H1 (cell line): Measurements from ENCODE around the gene ORMDL1. TPM values are rescaled to one million over a fixed set of nuclear protein-coding genes. Genes with fewer than 3 reads are reported as not detected.

Experiments used
- CTCF ChIA-PET: fragments of 300-600 bp; sonication (Branson Sonifier 250); formaldehyde crosslinking; loops from one replicate; lab custom pipeline; 2021; ENCODE audit not compliant: partially characterized antibody; lab: Charles Lee
- POLR2A ChIA-PET: fragments of 300-600 bp; sonication (Branson Sonifier 250); formaldehyde crosslinking; loops from one replicate; lab custom pipeline; 2021; ENCODE audit warnings: inconsistent platforms; ENCODE audit not compliant: partially characterized antibody; lab: Charles Lee
- DNase-seq, 2 experiments: peaks; one replicate each; pipeline versions ENCODE4 v3.0.0 to v3.0.0-alpha.2; 2010 to 2022; ENCODE audit warnings: low spot score in 2 of 2, low read depth in 1 of 2, mixed read lengths in 1 of 2
- FAIRE-seq: peaks from 2 replicates; lab custom pipeline; 2011; peaks lifted over from hg19 to GRCh38; lab: Jason Lieb, UNC
- H2AFZ ChIP-seq: 2 replicates; pipeline ENCODE4 v1.8.1; 2012; ENCODE audit warnings: low read length, inconsistent platforms
- H2AK5ac ChIP-seq: 2 replicates; pipeline ENCODE4 v1.6.1; 2013; ENCODE audit warnings: low read depth, low read length
- H2BK120ac ChIP-seq: replicated peaks from 2 replicates; pipeline ENCODE3; 2013; ENCODE audit warnings: low read depth, low read length, inconsistent platforms
- H2BK12ac ChIP-seq: 2 replicates; pipeline ENCODE4 v1.6.1; 2013; ENCODE audit warnings: low read depth, low read length
- H2BK15ac ChIP-seq: 2 replicates; pipeline ENCODE4 v1.6.1; 2013; ENCODE audit warnings: low read length
- H2BK20ac ChIP-seq: 2 replicates; pipeline ENCODE4 v1.6.1; 2013; ENCODE audit warnings: low read length
- H2BK5ac ChIP-seq: 2 replicates; pipeline ENCODE4 v1.6.1; 2013; ENCODE audit warnings: low read depth, low read length
- H3K14ac ChIP-seq: 2 replicates; pipeline ENCODE4 v1.6.1; 2013; ENCODE audit warnings: inconsistent platforms; ENCODE audit not compliant: insufficient read length
- H3K18ac ChIP-seq: 2 replicates; pipeline ENCODE4 v1.6.1; 2013; ENCODE audit warnings: low read length; ENCODE audit errors: extremely low read depth
- H3K23ac ChIP-seq: 2 replicates; pipeline ENCODE4 v1.6.1; 2013; ENCODE audit warnings: inconsistent platforms; ENCODE audit not compliant: insufficient read length
- H3K23me2 ChIP-seq: 2 replicates; pipeline ENCODE4 v1.6.1; 2013; ENCODE audit warnings: low read depth, low read length
- H3K27ac ChIP-seq: 2 replicates; pipeline ENCODE4 v1.6.1; 2011; ENCODE audit warnings: low read depth, low read length, inconsistent platforms
- H3K27me3 ChIP-seq, 4 experiments: replicated peaks in 1 of 4; 1 replicate in 1 of 4; 2 replicates in 3 of 4; pipeline versions ENCODE4 v1.6.1 to v1.8.1; 2011 to 2013; ENCODE audit warnings: low read length in 3 of 4, mild to moderate bottlenecking in 3 of 4, inconsistent platforms in 2 of 4, mixed read lengths in 2 of 4, moderate library complexity in 1 of 4; ENCODE audit not compliant: control insufficient read depth in 3 of 4, insufficient read depth in 3 of 4; ENCODE audit errors: extremely low read depth in 1 of 4
- H3K36me3 ChIP-seq, 4 experiments: 2 replicates each; pipeline versions ENCODE4 v1.6.1 to v1.8.1; 2011 to 2013; ENCODE audit warnings: mild to moderate bottlenecking in 4 of 4, low read length in 3 of 4, moderate library complexity in 2 of 4, control low read depth in 1 of 4, inconsistent platforms in 1 of 4; ENCODE audit not compliant: insufficient read depth in 4 of 4, control insufficient read depth in 2 of 4
- H3K4ac ChIP-seq: replicated peaks from 2 replicates; pipeline ENCODE3; 2013; ENCODE audit warnings: low read length, low read depth, mixed read lengths, inconsistent platforms; ENCODE audit not compliant: insufficient read length
- H3K4me1 ChIP-seq, 4 experiments: replicated peaks in 1 of 4; 1 replicate in 1 of 4; 2 replicates in 3 of 4; pipeline versions ENCODE4 v1.6.1 to v1.8.1; 2011 to 2013; ENCODE audit warnings: low read length in 3 of 4, inconsistent platforms in 2 of 4, mixed read lengths in 1 of 4; ENCODE audit not compliant: insufficient read depth in 4 of 4, control insufficient read depth in 3 of 4
- H3K4me2 ChIP-seq, 2 experiments: 2 replicates each; pipeline versions ENCODE4 v1.6.1 to v1.8.1; 2011 to 2013; ENCODE audit warnings: low read depth in 2 of 2, low read length in 2 of 2, control low read depth in 1 of 2, inconsistent platforms in 1 of 2, mild to moderate bottlenecking in 1 of 2; ENCODE audit not compliant: insufficient read depth in 1 of 2
- H3K4me3 ChIP-seq, 4 experiments: fragments of 200-600, 300-600 bp in 1 of 4; sonication (generic), shearing (Covaris generic), sonication (Bioruptor Twin) in 1 of 4; 2 replicates each; pipeline versions ENCODE4 v1.5.1 to v1.8.1; 2011 to 2016; ENCODE audit warnings: low read length in 4 of 4, low read depth in 3 of 4, control low read depth in 2 of 4, inconsistent platforms in 2 of 4, mild to moderate bottlenecking in 2 of 4, mixed read lengths in 1 of 4, moderate library complexity in 1 of 4; ENCODE audit not compliant: insufficient read depth in 2 of 4; ENCODE audit errors: extremely low read depth in 1 of 4
- H3K56ac ChIP-seq: replicated peaks from 2 replicates; pipeline ENCODE3; 2013; ENCODE audit warnings: low read depth, mild to moderate bottlenecking, mixed read lengths, low read length, inconsistent platforms; ENCODE audit not compliant: insufficient read length
- H3K79me1 ChIP-seq: 2 replicates; pipeline ENCODE4 v1.6.1; 2013; ENCODE audit warnings: low read depth, low read length, control low read depth
- H3K79me2 ChIP-seq, 2 experiments: 2 replicates each; pipeline versions ENCODE4 v1.6.1 to v1.8.1; 2012 to 2013; ENCODE audit warnings: low read length in 2 of 2, mild to moderate bottlenecking in 2 of 2, inconsistent platforms in 1 of 2; ENCODE audit not compliant: insufficient read depth in 2 of 2, control insufficient read depth in 1 of 2
- H3K9ac ChIP-seq, 4 experiments: replicated peaks in 1 of 4; 1 replicate in 1 of 4; 2 replicates in 3 of 4; pipeline versions ENCODE4 v1.6.1 to v1.8.1; 2011 to 2013; ENCODE audit warnings: low read depth in 3 of 4, low read length in 3 of 4, control low read depth in 2 of 4, mild to moderate bottlenecking in 2 of 4, moderate library complexity in 2 of 4, inconsistent platforms in 1 of 4; ENCODE audit errors: extremely low read depth in 1 of 4
- H3K9me3 ChIP-seq, 2 experiments: 2 replicates each; pipeline versions ENCODE4 v1.6.1 to v1.8.1; 2012 to 2013; ENCODE audit warnings: mild to moderate bottlenecking in 2 of 2, moderate library complexity in 2 of 2, control low read depth in 1 of 2, inconsistent platforms in 1 of 2, low read depth in 1 of 2, low read length in 1 of 2, mixed read lengths in 1 of 2; ENCODE audit not compliant: insufficient read depth in 2 of 2
- H4K20me1 ChIP-seq, 2 experiments: replicated peaks in 1 of 2; 2 replicates each; pipeline versions ENCODE3 to v1.8.1; 2011 to 2013; ENCODE audit warnings: inconsistent platforms in 2 of 2, low read length in 2 of 2, mild to moderate bottlenecking in 1 of 2; ENCODE audit not compliant: insufficient read depth in 2 of 2, control insufficient read depth in 1 of 2
- H4K5ac ChIP-seq: 2 replicates; pipeline ENCODE4 v1.6.1; 2013; ENCODE audit warnings: low read length, low read depth, mixed read lengths, inconsistent platforms; ENCODE audit not compliant: insufficient read length
- H4K8ac ChIP-seq: 2 replicates; pipeline ENCODE4 v1.8.0; 2013; ENCODE audit warnings: mild to moderate bottlenecking, moderate library complexity, low read length, inconsistent platforms; ENCODE audit not compliant: insufficient read depth; ENCODE audit errors: extremely low read depth
- H4K91ac ChIP-seq: replicated peaks from 2 replicates; pipeline ENCODE3; 2013; ENCODE audit warnings: low read length, mixed read lengths, inconsistent platforms; ENCODE audit not compliant: insufficient read length
- ASH2L ChIP-seq: fragments of 200-600, 300-600 bp; sonication (generic); IDR thresholded peaks from one replicate; pipeline ENCODE4 v1.7.1; 2017; ENCODE audit warnings: low read length
- EGR1 ChIP-seq: IDR thresholded peaks from 2 replicates; pipeline ENCODE4 v1.6.1; 2011; ENCODE audit warnings: low read depth, low read length, borderline replicate concordance
- EZH2 ChIP-seq: fragments of 200-600 bp; sonication (generic); IDR thresholded peaks from 2 replicates; pipeline ENCODE4 v1.7.1; 2012; ENCODE audit warnings: low read depth, mild to moderate bottlenecking, moderate library complexity, low read length, inconsistent platforms; ENCODE audit not compliant: severe bottlenecking
- HDAC6 ChIP-seq: IDR thresholded peaks from one replicate; pipeline ENCODE4 v1.7.1; 2012; ENCODE audit warnings: low read depth, mild to moderate bottlenecking, inconsistent platforms, low read length, moderate library complexity
- JUN ChIP-seq: IDR thresholded peaks from 2 replicates; pipeline ENCODE4 v1.6.1; 2011; ENCODE audit warnings: low read depth, mild to moderate bottlenecking, improper control_type of control experiment, low read length
- KDM5A ChIP-seq: fragments of 200-600 bp; IDR thresholded peaks from 2 replicates; pipeline ENCODE4 v1.7.1; 2012; ENCODE audit warnings: mild to moderate bottlenecking, low read length, inconsistent platforms, mixed read lengths
- RAD21 ChIP-seq, 2 experiments: IDR thresholded peaks in 1 of 2; conservative IDR thresholded peaks in 1 of 2; 2 replicates each; pipeline ENCODE4 v1.6.1; 2011; ENCODE audit warnings: low read depth in 2 of 2, low read length in 2 of 2, improper control_type of control experiment in 1 of 2, inconsistent platforms in 1 of 2, mild to moderate bottlenecking in 1 of 2, moderate library complexity in 1 of 2
- RXRA ChIP-seq: IDR thresholded peaks from 2 replicates; pipeline ENCODE4 v1.6.1; 2011; ENCODE audit warnings: low read depth, mild to moderate bottlenecking, low read length, moderate library complexity; ENCODE audit not compliant: insufficient read depth
- SIN3A ChIP-seq, 2 experiments: IDR thresholded peaks in 1 of 2; conservative IDR thresholded peaks in 1 of 2; 2 replicates each; pipeline ENCODE4 v1.6.1; 2011 to 2012; ENCODE audit warnings: low read length in 2 of 2, improper control_type of control experiment in 1 of 2, low read depth in 1 of 2, mild to moderate bottlenecking in 1 of 2
- SIX5 ChIP-seq: IDR thresholded peaks from 2 replicates; pipeline ENCODE4 v1.6.1; 2011; ENCODE audit warnings: mild to moderate bottlenecking, low read depth, low read length
- SP1 ChIP-seq: IDR thresholded peaks from 2 replicates; pipeline ENCODE4 v1.6.1; 2011; ENCODE audit warnings: low read depth, low read length
- SUZ12 ChIP-seq: fragments of 200-600 bp; sonication (generic); IDR thresholded peaks from 2 replicates; pipeline ENCODE4 v1.6.1; 2012; ENCODE audit warnings: mild to moderate bottlenecking, inconsistent platforms, low read length, moderate library complexity, mixed read lengths
- ZNF274 ChIP-seq: IDR thresholded peaks from 2 replicates; pipeline ENCODE4 v1.7.0; 2012; ENCODE audit warnings: low read length, borderline replicate concordance; ENCODE audit errors: extremely low read depth
- WGBS, 2 experiments: shearing (Covaris generic) in 1 of 2; methylation state at CpG; one replicate each; pipeline versions ENCODE4 v1.1.6 to v1.1.7; 2013 to 2015; ENCODE audit warnings: low lambda C conversion rate in 2 of 2, mixed read lengths in 2 of 2, inconsistent platforms in 1 of 2, low coverage in 1 of 2, missing lambda C conversion rate in 1 of 2; ENCODE audit not compliant: insufficient replicate concordance in 2 of 2, insufficient coverage in 1 of 2, insufficient read length in 1 of 2; ENCODE audit errors: extremely low coverage in 1 of 2, missing lambda C conversion rate in 1 of 2; 5-methylcytosine and 5-hydroxymethylcytosine counted together
- polyA plus RNA-seq, 7 experiments: library from polyadenylated mRNA; depleted of rRNA in 3 of 7; stranded (reverse) in 5 of 7; unstranded in 2 of 7; fragments of >200 nt in 5 of 7; fragments of 200-250 nt in 2 of 7; gene quantifications; 1 replicate in 5 of 7; 2 replicates in 1 of 7; 4 replicates in 1 of 7; pipeline versions ENCODE4 v1.2.1 to v1.2.3, GENCODE V29; 2011 to 2013; ENCODE audit warnings: missing spikeins in 2 of 7, mixed read lengths in 2 of 7
- total RNA-seq: library from RNA; stranded (reverse); fragmentation: NEBNext Ultra II Directional; extraction: Animal tissue kit (Norgen Biotek cat#: 25700); gene quantifications from 2 replicates; pipeline ENCODE4 v1.2.1, GENCODE V29; 2021
- TF ChIP-seq, protein P1 (sequence below): IDR thresholded peaks from 2 replicates; pipeline ENCODE4 v1.6.1; 2012; ENCODE audit warnings: inconsistent platforms

The ORMDL1 gene
- total and polyA plus RNA-seq, 2 of the 8 experiments (the other 6 are each of a cell fraction or from before 2014, with no cell fraction given): 34.9 to 58.1 TPM

DNA sequence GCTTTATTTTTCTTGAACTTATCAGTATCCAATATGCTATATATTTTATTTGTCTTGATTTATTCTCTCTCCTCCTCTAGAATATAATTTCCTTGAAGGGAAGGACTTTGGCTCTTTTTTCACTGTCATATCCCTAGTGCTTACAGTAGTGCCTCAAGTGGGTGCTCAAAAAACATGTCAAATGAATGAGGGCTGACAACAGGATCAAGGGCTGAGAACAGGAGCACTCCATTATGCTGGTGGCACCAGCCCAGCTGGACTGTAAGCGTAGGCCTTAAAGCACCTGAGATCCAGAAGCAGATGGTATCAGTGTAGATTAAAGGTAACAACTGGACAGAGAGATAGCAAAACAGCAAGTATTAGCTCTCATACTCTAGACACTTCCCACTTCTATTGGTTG, 46.4 kb upstream of the ORMDL1 start:
- Histone ChIP-seq H4K8ac (no peak overlapping the region), H2AFZ (no peak overlapping the region), H3K23ac (no peak overlapping the region), H2BK120ac (no peak overlapping the region), H2BK5ac (no peak overlapping the region), H3K79me1 (no peaks in the 10 kb centered on the region), H3K4me2 (no peak overlapping the region), H3K23me2 (no peaks in the 10 kb centered on the region; the same call in 1 of the 2 replicates), H3K27ac (no peak overlapping the region), H2BK12ac (no peak overlapping the region), H3K27me3 (no peaks in the 10 kb centered on the region), H3K9ac (no peak overlapping the region), H3K36me3 (peaks cover 0 to 5% (median 0%) of the 10 kb centered on the region in 4 experiments; a peak in 1 of 8 replicates), H3K4ac (no peak overlapping the region), H3K14ac (no peak overlapping the region), H4K5ac (no peak overlapping the region), H3K18ac (no peak overlapping the region), H2BK15ac (no peak overlapping the region), H4K20me1 (peaks cover 0 to 4% of the 10 kb centered on the region in 2 experiments), H2AK5ac (no peak overlapping the region), H3K79me2 (peaks cover 0 to 26% of the 10 kb centered on the region in 2 experiments; a peak in 2 of 4 replicates), H3K4me1 (peaks cover 0 to 6% (median 2%) of the 10 kb centered on the region in 4 experiments; a peak in 2 of 7 replicates), H3K56ac (no peak overlapping the region), H3K9me3 (no peaks in the 10 kb centered on the region), H3K4me3 (no peak overlapping the region), H4K91ac (no peak overlapping the region), H2BK20ac (no peak overlapping the region)
- FAIRE-seq: no peak
- WGBS, 2 experiments: 92% methylated on average over 1 of the region's 1 CpG; no CpG with 5 or more reads in 1 of the 2 experiments
- DNase-seq: no peak
- CTCF ChIA-PET: no interaction called here
- POLR2A ChIA-PET: interaction anchor here (1.5 kb wide), 1 partner anchor 14 kb away, joined by 3 read pairs; no protein-coding TSS in a partner anchor
- no peak for TF ChIP-seq ASH2L
- TF ChIP-seq RAD21 (IDR thresholded peaks at IDR 0.05 in 1 of 2, conservative IDR thresholded peaks at IDR 0.05 in 1 of 2; ENCODE audit: low read depth in 2 of 2, low read length in 2 of 2): no peak
- no peak for TF ChIP-seq EGR1
- TF ChIP-seq SUZ12: no peak
- no peak for TF ChIP-seq SIN3A (conservative IDR thresholded peaks at IDR 0.05 in 1 of 2, IDR thresholded peaks at IDR 0.05 in 1 of 2; ENCODE audit: low read depth in 1 of 2, low read length in 2 of 2)
- TF ChIP-seq HDAC6: no peak
- no peak for TF ChIP-seq ZNF274
- no peak for TF ChIP-seq SP1
- no peak for TF ChIP-seq KDM5A
- TF ChIP-seq, protein P1, sequence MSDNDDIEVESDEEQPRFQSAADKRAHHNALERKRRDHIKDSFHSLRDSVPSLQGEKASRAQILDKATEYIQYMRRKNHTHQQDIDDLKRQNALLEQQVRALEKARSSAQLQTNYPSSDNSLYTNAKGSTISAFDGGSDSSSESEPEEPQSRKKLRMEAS: no peak
- no peak for TF ChIP-seq RXRA
- TF ChIP-seq JUN: no peak
- TF ChIP-seq EZH2: no peak
- no peak for TF ChIP-seq SIX5
